ENCODE results near the gene FMNL2.

FMNL2 gene

DNA sequence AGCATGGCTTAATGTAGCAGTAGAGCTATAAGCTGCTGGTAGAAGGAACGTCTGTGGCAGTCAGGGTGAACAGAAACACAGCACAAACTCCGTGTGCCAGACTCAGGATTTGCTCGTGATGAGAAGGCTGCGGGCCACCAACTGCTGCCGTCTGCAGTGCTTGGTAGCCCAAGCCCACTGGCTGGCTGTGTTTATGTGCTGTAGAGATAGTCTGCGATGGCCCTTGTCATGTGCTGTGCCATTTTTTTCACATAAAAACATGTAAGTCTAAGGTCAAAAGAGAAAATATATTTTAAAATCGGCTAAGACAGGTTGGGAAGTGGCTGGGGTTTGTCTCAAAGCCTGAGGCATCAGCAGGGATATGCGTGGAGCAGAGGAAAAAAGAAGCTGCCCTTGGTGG lies 303.6 kb downstream of the FMNL2 start:
- FAIRE-seq (no peak), DNase-seq (ENCODE audit: insufficient read length) (no peak)
- TF ChIP-seq POLR2AphosphoS5 (IDR thresholded peaks at IDR 0.05; ENCODE audit: low read depth, low read length) (no peak), POLR2A (IDR thresholded peaks at IDR 0.05; ENCODE audit: low read depth, low read length) (no peak)

DNA sequence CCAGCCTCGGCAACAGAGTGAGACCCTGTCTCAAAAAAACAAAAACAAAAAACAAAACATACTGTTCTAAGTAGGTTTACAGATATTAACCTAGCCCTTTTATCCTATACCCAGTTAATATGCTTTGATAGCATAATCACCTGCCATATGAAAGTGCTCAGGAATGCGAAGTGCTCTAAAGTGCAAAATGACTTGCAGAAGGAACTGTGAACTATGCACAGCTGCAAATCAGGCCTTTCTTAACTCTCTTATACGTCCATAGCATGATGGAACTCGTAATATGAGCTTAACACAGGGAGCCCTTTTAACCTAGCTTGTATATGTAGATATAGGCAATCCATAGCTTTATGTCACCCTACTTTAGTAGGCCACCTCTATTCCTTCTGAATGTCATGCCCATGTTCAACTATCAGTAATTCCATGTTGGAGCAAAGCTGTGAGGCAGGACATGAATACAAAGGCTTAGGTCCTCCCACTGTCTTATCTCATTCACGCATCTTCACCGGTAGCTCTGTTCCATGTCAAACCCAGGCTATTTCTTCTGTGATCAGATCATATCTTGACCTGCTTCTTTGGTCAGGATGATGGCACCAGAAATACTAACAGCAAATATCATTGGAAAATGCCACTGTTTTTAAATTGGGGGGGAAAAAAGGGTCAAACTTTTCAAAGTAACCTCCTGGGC lies 309.4 kb downstream of the FMNL2 start:
- DNase-seq (ENCODE audit: insufficient read length) (no peak), FAIRE-seq (no peak)
- TF ChIP-seq TAF1 (IDR thresholded peaks at IDR 0.05; ENCODE audit: borderline replicate concordance, low read depth, low read length) (no peak), POLR2A (IDR thresholded peaks at IDR 0.05; ENCODE audit: low read depth, low read length) (no peak), POLR2AphosphoS5 (IDR thresholded peaks at IDR 0.05; ENCODE audit: low read depth, low read length) (no peak)

DNA sequence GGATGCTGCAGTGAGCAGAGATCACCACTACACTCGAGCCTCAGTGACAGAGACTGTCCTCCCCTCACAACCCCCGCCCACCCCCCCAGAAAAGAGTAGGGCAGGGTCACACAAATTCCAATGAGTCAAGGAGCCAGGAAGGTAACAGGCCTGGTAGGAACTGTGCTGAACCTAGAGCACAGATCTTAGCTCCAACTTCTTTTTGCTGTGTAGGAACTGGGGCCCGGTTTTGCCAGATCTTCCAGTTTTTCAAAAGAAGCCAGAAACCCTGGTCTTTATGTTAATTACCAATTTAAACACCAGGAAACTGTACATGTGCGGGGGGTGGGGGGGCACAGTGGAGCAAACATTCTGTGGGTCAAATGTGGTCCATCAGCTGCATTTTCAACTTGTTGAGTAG lies 311.3 kb downstream of the FMNL2 start:
- DNase-seq (ENCODE audit: insufficient read length) (no peak), FAIRE-seq (no peak)
- TF ChIP-seq POLR2A (IDR thresholded peaks at IDR 0.05; ENCODE audit: low read depth, low read length) (no peak), POLR2AphosphoS5 (IDR thresholded peaks at IDR 0.05; ENCODE audit: low read depth, low read length) (no peak), TAF1 (IDR thresholded peaks at IDR 0.05; ENCODE audit: borderline replicate concordance, low read depth, low read length) (no peak)

DNA sequence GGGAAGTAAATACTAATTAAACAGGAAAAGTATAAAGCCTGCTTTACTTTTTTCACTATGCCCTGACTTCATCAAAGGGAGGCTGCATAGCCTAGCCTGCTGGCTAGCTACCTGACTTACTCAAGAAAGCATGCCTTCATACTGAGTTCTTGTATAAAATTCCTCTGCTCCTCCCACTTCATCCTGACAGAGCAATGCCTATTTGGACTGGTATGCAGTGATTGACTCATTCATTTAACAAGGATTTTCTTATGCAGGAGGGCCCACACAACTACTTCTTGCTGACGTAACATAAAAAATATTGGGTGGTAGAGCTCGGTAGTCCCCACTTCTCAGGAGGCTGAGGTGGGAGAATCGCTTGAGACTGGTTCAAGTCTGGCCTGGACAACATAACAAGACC lies 311.8 kb downstream of the FMNL2 start:
- TF ChIP-seq TAF1 (IDR thresholded peaks at IDR 0.05; ENCODE audit: borderline replicate concordance, low read depth, low read length): no peak
- TF ChIP-seq POLR2A (IDR thresholded peaks at IDR 0.05; ENCODE audit: low read depth, low read length): no peak
- TF ChIP-seq POLR2AphosphoS5 (IDR thresholded peaks at IDR 0.05; ENCODE audit: low read depth, low read length): no peak
- no peak for DNase-seq (ENCODE audit: insufficient read length)
- FAIRE-seq: no peak

DNA sequence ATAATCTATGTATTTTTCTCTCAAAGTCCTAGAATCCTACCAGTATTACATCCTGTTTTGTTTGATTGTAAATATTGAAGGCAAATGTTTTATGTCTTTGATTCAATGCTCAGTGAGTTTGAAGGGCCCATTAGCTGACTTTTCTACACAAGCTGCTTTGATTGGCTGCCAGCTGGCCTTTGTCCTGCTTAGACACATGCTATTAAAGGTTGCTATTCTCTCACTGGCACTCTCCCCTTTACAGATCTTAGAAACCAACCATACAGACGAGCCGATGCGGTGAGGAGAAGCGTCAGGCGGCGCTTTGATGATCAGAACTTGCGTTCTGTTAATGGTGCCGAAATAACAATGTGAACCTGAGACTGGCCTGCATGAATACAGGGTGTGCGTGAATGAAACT lies 312.6 kb downstream of the FMNL2 start:
- TF ChIP-seq POLR2A (IDR thresholded peaks at IDR 0.05; ENCODE audit: low read depth, low read length): no peak
- TF ChIP-seq POLR2AphosphoS5 (IDR thresholded peaks at IDR 0.05; ENCODE audit: low read depth, low read length): no peak
- no peak for TF ChIP-seq TAF1 (IDR thresholded peaks at IDR 0.05; ENCODE audit: borderline replicate concordance, low read depth, low read length)
- FAIRE-seq (no peak), DNase-seq (ENCODE audit: insufficient read length) (no peak)

DNA sequence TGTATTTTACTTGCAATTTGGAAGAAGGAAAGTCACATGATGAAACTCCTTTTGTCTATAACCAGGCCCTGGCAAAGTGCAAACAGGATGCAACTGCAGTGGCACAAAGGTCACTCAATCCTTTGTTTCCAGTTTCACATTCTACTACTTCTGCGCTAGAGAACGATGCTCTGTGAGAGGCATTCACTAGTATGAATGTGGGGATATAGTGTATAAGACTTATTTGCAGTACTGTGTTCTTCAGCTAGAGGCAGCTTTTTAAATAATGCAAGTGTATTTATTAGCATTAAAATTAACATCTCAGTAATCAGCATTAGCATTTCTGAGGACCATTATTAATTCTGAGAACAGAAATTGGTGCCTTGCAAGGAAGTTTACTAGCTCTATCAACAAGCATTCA lies 313.4 kb downstream of the FMNL2 start:
- TF ChIP-seq POLR2A (IDR thresholded peaks at IDR 0.05; ENCODE audit: low read depth, low read length) (no peak), TAF1 (IDR thresholded peaks at IDR 0.05; ENCODE audit: borderline replicate concordance, low read depth, low read length) (no peak), POLR2AphosphoS5 (IDR thresholded peaks at IDR 0.05; ENCODE audit: low read depth, low read length) (no peak)
- DNase-seq (ENCODE audit: insufficient read length) (no peak), FAIRE-seq (no peak)

DNA sequence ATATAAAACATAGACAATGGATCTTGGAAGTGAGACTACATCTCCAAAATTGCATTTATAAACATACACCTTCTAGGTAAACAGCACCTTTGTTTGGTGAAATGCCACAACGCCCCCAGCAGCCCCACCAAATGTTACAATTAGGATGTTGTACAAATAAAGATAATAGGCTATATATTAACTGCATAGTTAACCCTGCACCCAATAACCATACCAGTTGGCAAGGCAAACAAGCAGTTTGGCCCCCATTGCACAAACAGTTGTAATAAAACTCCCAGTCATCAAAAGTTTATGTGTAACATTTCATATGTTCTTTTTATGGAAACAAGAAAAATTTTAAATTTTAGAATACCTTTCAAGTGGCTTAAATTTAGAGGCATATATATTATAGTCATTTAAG lies 315.0 kb downstream of the FMNL2 start:
- FAIRE-seq: no peak
- DNase-seq (ENCODE audit: insufficient read length): no peak
- TF ChIP-seq TAF1 (IDR thresholded peaks at IDR 0.05; ENCODE audit: borderline replicate concordance, low read depth, low read length) (no peak), POLR2A (IDR thresholded peaks at IDR 0.05; ENCODE audit: low read depth, low read length) (0 out of 2 replicates have a peak, but pooled peaks have one; percentile 6), POLR2AphosphoS5 (IDR thresholded peaks at IDR 0.05; ENCODE audit: low read depth, low read length) (no peak)

DNA sequence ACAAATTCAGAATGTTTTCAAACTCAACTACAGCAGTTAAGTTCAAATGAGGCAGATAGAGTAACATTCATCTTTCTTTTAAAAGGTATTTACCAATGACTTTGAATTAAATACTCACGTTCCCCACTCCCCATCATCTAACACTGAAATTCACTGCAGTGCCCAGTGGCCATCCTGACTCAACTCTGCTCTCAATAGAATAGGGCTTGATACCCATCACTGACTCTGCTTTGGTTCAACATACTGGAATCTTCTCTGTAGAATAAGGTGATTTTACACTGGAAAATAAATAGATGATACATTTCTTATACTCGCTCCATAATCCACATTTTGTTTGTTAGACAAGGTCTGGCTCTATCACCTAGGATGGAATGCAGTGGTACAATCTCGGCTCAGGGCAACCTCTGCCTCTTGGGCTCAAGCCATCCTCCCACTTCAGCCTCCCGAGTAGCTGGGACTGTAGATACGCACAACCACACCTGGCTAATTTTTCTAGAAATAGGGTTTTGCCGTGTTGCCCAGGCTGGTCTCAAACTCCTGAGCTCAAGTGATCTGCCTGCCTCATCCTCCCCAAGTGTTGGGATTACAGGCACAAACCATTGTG lies 315.9 kb downstream of the FMNL2 start:
- TF ChIP-seq POLR2AphosphoS5 (IDR thresholded peaks at IDR 0.05; ENCODE audit: low read depth, low read length) (peak; percentile 62), TAF1 (IDR thresholded peaks at IDR 0.05; ENCODE audit: borderline replicate concordance, low read depth, low read length) (no peak)
- DNase-seq (ENCODE audit: insufficient read length): no peak
- FAIRE-seq: peak; percentile 57

DNA sequence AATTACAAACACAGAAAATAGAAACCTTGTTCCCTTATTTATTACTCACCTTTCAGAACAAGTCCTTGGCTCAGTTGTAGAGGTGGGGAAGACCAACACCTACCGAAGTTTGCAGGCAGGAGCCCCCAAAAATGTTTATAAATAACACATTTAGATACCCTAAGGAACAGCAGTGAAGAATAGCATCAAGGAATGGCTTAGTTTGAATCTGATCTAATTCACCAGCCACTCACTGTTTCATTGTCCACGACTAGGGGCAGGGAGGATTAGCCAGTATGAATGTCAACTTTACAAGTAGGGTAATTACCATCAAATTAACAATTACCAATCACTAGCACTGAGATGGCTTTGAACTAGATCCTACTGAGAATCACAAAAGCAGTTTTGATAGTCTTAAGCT lies 316.9 kb downstream of the FMNL2 start:
- no peak for TF ChIP-seq POLR2A (IDR thresholded peaks at IDR 0.05; ENCODE audit: low read depth, low read length)
- TF ChIP-seq TAF1 (IDR thresholded peaks at IDR 0.05; ENCODE audit: borderline replicate concordance, low read depth, low read length): no peak
- TF ChIP-seq POLR2AphosphoS5 (IDR thresholded peaks at IDR 0.05; ENCODE audit: low read depth, low read length): no peak
- DNase-seq (ENCODE audit: insufficient read length) (no peak), FAIRE-seq (peak; percentile 66)

DNA sequence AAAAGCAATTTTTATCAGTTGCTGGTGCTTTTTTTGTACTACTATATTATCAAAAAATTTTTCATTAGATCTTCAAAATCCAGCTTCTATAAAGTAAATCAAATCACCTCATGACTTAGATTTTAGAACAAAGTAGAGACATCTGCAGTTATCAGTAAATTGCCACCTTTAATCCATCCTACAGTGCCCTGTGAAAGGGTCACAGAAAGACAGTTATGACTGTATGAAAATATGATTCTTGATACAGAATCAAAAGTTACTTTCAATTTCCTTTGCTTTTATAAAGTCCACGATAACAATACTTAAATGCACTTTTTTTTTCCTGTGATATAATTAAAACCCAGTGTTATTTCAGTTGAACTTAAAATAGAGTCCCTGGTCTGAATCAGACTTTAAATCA lies 320.9 kb downstream of the FMNL2 start:
- FAIRE-seq (no peak), DNase-seq (ENCODE audit: insufficient read length) (no peak)
- TF ChIP-seq TAF1 (IDR thresholded peaks at IDR 0.05; ENCODE audit: borderline replicate concordance, low read depth, low read length): no peak
- TF ChIP-seq POLR2AphosphoS5 (IDR thresholded peaks at IDR 0.05; ENCODE audit: low read depth, low read length): no peak
- no peak for TF ChIP-seq POLR2A (IDR thresholded peaks at IDR 0.05; ENCODE audit: low read depth, low read length)

DNA sequence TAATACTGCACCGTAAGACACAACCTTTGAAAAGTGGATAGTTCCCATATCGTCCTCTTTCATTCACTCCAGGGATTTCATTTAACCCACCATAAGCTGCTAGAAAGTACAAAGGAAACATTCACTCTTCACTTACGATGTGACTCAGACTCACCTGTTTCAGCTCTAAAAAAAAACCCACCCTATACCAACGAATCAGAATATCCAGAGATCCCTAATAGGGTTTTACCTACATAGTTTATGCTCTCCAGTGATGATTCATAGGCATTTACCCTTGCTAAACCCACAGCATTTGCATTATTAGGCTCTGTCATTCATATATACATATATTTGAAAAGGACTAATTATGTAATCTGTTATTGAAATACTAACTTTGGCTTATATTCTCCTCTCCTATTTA lies 322.1 kb downstream of the FMNL2 start:
- DNase-seq (ENCODE audit: insufficient read length) (no peak), FAIRE-seq (no peak)
- no peak for TF ChIP-seq POLR2AphosphoS5 (IDR thresholded peaks at IDR 0.05; ENCODE audit: low read depth, low read length)
- TF ChIP-seq TAF1 (IDR thresholded peaks at IDR 0.05; ENCODE audit: borderline replicate concordance, low read depth, low read length): no peak
- TF ChIP-seq POLR2A (IDR thresholded peaks at IDR 0.05; ENCODE audit: low read depth, low read length): no peak

DNA sequence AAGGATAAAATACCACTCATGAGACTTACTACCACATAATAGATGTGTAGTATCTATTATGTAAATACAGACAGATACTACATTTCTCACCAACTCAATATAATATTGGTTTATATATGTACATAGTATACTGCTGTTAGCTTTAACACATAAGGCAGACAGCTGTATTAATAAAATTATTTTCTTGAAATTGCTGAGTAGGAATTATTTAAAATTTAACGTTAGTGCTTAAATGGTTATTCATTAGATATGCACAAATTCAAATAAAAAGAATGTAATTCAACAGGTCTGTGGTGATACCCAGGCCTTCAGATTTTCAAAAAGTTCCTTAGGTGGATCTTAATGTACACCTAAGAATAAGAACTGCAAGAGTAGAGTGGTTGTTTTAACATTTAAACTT lies 323.2 kb downstream of the FMNL2 start:
- TF ChIP-seq POLR2A (IDR thresholded peaks at IDR 0.05; ENCODE audit: low read depth, low read length): no peak
- no peak for TF ChIP-seq POLR2AphosphoS5 (IDR thresholded peaks at IDR 0.05; ENCODE audit: low read depth, low read length)
- no peak for TF ChIP-seq TAF1 (IDR thresholded peaks at IDR 0.05; ENCODE audit: borderline replicate concordance, low read depth, low read length)
- no peak for FAIRE-seq
- no peak for DNase-seq (ENCODE audit: insufficient read length)
